Measurements from ENCODE around the gene EDDM13.
"Not testable (repeated sequence)": the region's sequence is repeated elsewhere in the genome, so short reads cannot be mapped to it uniquely, and the experiment has no call there.

EDDM13 gene

GRCh38 chr19:56315077-56315828, 42.7 kb downstream of the EDDM13 start:
- intact Hi-C loops (cut with DNase I): loop anchor here (2.0 to 10.0 kb wide), 3 partner anchors 54 to 170 kb away; partner anchors contain the start of genes ZNF444 and ZNF582
- peak; percentile 87 to 99 (median 96) for DNase-seq

DNA sequence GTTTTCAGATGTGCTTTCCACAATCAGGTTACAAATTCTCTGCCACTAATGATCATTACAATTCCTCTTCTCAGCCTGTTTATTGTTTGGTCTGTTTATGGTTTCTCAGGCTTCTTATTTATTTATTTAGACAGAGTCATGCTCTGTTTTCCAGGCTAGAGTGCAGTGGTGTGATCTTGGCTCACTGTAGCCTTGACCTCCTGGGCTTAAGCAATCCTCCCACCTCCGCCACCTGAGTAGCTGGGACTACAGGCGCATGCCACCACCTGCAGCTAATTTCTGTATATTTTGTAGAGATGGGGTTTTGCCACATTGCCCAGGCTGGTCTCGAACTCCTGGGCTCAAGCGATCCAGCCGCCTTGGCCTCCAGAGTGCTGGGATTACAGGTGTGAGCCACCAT, 44.2 kb downstream of the EDDM13 start:
- intact Hi-C loops (cut with DNase I): loop anchor here (10.0 kb wide), 2 partner anchors 78 to 172 kb away; partner anchors contain the start of genes ZNF444 and ZNF582
- peak in 1 of 42 donors; percentile 31 for DNase-seq

GRCh38 chr19:56317749-56318148, 45.2 kb downstream of the EDDM13 start:
- DNase-seq: peak in 1 of 42 donors; percentile 22
- intact Hi-C loops (cut with DNase I): loop anchor here (10.0 kb wide), 2 partner anchors 77 to 173 kb away; partner anchors contain the start of genes ZNF444 and ZNF582

GRCh38 chr19:56319991-56320390, 47.4 kb downstream of the EDDM13 start:
- intact Hi-C loops (cut with DNase I): loop anchor here (10.0 kb wide), 2 partner anchors 75 to 175 kb away; partner anchors contain the start of genes ZNF444 and ZNF582
- DNase-seq: no peak

- intact Hi-C loops (cut with DNase I): no loop called here
- no peak for DNase-seq
These were observed 48.9 kb downstream of the EDDM13 start for GRCh38 chr19:56321254-56321988.

DNA sequence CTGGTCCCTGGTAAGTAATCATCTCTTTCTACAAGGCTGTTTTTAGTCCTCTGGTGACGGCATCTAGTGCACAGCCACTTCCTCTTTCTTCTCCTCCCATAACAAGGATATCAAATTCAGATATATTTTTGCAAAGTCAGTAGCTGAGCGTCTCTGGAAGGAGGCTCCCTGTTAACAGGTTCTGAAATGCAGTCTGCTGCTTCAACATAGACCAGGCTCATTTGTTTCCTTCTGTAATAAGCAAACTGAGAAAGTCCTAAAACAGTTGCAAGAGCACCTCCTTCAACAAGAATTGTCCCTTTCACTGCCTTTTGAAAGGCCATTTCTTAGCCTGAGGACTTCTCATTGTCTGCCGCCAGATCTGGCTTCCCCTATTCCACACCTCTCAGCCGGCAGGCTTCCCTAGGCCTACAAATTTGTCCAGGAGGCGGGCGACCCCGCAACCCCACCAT, 49.5 kb downstream of the EDDM13 start:
- intact Hi-C loops (cut with DNase I): no loop called here
- no peak for DNase-seq

DNA sequence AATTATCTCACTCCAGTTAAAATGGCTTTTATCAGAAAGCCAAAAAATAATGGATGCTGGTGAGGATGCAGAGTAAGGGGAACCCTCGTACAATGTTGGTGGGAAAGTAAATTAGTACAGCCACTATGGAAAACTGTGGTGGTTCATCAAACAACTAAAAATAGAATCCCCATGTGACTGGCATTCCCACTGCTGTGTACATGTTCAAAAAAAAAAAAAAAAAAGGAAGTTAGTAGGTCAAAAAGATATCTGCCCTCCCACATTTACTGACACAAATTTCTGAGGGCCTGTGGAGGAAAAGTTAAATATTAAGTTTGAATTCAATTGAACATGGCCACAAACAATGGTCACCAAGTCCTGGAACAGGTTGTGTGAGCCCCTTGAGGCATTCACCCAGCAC, 51.9 kb downstream of the EDDM13 start:
- intact Hi-C loops (cut with DNase I): no loop called here
- DNase-seq: no peak

GRCh38 chr19:56332695-56333094, 60.1 kb downstream of the EDDM13 start:
- no peak for DNase-seq
- intact Hi-C loops (cut with DNase I): no loop called here

DNA sequence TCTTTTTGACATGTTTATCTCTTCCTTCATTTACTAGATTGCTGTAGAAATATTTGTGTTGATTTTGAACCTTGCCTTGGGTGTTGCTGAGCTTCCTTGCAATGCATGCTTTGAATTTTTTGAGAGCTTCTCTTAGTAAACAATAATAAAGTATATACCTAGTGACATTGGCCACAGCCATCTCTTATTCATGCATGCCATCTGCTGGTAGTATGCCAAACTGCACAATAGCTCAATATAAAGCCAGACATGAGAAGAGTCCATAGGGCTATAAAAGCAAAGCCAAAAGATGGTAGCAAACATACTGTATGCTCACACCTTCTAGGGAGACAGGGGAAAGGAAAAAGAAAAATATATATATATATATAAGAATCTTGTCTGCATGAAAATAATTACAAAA, 61.0 kb downstream of the EDDM13 start:
- intact Hi-C loops (cut with DNase I): no loop called here
- DNase-seq: peak in 3 of 42 donors; percentile 18 to 55 (median 48)

DNA sequence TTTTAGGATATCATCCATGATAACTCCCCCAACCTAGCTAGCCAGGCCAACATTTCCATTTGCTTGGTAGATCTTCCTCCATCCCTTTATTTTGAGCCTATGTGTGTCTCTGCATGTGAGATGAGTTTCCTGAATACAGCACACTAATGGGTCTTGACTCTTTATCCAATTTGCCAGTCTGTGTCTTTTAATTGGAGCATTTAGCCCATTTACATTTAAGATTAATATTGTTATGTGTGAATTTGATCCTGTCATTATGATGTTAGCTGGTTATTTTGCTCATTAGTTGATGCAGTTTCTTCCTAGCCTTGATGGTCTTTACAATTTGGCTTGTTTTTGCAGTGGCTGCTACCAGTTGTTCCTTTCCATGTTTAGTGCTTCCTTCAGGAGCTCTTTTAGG, 62.8 kb downstream of the EDDM13 start:
- DNase-seq; intact Hi-C loops (cut with DNase I): not testable (repeated sequence)

- DNase-seq; intact Hi-C loops (cut with DNase I): not testable (repeated sequence)
These were observed 64.5 kb downstream of the EDDM13 start for GRCh38 chr19:56337077-56337476.

GRCh38 chr19:56339031-56339430, 66.5 kb downstream of the EDDM13 start:
- intact Hi-C loops (cut with DNase I): not testable (repeated sequence)

GRCh38 chr19:56341948-56342347, 69.4 kb downstream of the EDDM13 start:
- intact Hi-C loops (cut with DNase I): no loop called here
- no peak for DNase-seq

More at GRCh38 chr19:56339031-56339430, 66.5 kb downstream of the EDDM13 start:
- DNase-seq: not testable (repeated sequence)

- DNase-seq: no peak
- intact Hi-C loops (cut with DNase I): no loop called here
These were observed 74.7 kb downstream of the EDDM13 start for GRCh38 chr19:56347163-56347778.

- intact Hi-C loops (cut with DNase I): no loop called here
- DNase-seq: no peak
These were observed 75.8 kb downstream of the EDDM13 start for GRCh38 chr19:56348289-56348877.

GRCh38 chr19:56350416-56351045, 78.0 kb downstream of the EDDM13 start:
- peak in 14 of 42 donors; percentile 6 to 76 (median 26) for DNase-seq
- intact Hi-C loops (cut with DNase I): no loop called here

- intact Hi-C loops (cut with DNase I): no loop called here
These were observed 78.7 kb downstream of the EDDM13 start for GRCh38 chr19:56351208-56351607.

GRCh38 chr19:56355517-56355916, 83.0 kb downstream of the EDDM13 start:
- no peak for DNase-seq
- intact Hi-C loops (cut with DNase I): no loop called here

More at GRCh38 chr19:56351208-56351607, 78.7 kb downstream of the EDDM13 start:
- no peak for DNase-seq

DNA sequence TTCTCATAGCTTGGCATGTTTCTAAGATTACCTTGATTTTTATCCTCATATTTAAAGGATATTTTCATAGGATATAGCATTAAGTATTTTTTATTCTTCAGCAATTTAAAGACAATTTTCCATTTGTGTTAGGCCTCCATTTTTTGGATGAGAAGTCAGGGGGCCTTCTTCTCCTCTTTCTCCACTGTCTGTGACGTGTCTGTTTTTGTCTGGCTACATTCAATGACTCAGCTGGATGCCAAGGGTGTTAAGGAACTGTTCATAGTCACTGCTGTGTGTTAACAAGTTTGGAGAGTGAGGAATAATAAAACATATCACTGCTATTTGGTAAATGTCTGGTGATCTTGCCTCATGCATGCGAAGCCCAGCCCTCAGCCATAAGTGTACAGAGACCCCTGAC, 84.4 kb downstream of the EDDM13 start:
- DNase-seq: no peak
- intact Hi-C loops (cut with DNase I): no loop called here
